Astrocyte of the spinal cord (primary cell): ENCODE data around the gene HABP2.

Experiments used
- DNase-seq: peaks from one replicate; pipeline ENCODE4 v3.0.0; 2011; ENCODE audit warnings: low read depth, low spot score
- H3K4me3 ChIP-seq: 2 replicates; pipeline ENCODE4 v1.5.1; 2011; ENCODE audit warnings: low read depth, mild to moderate bottlenecking, low read length, moderate library complexity
- in situ Hi-C: cut with HindIII; loops from 2 replicates; pipeline ENCODE4 v1.10.0; 2017; ENCODE audit warnings: low sequenced_read_pairs
- TF ChIP-seq, protein P1 (sequence below): IDR thresholded peaks from 2 replicates; pipeline ENCODE4 v1.5.1; 2012; ENCODE audit warnings: low read depth, mild to moderate bottlenecking, low read length, inconsistent platforms

HABP2 gene

DNA sequence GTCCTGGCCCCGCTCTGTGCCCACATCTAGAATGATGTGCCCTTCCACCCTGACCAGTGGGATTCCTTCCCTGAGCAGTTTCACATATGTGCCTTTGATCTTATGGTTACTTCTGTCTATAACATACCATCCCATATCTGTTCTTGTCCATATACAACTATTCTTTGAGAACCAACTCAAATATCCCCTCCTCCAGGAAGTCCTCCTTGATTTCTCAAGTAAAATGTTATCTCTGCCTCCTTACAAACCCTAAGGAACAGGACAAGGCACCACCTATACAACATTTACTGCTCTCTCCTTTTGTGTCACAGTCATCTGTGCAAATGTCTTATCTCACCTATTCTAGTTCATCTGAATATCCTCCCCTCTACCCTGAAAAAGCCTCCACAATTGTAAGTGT is 28.2 kb downstream of the HABP2 start:
- in situ Hi-C loops: no loop called here
- TF ChIP-seq, protein P1, sequence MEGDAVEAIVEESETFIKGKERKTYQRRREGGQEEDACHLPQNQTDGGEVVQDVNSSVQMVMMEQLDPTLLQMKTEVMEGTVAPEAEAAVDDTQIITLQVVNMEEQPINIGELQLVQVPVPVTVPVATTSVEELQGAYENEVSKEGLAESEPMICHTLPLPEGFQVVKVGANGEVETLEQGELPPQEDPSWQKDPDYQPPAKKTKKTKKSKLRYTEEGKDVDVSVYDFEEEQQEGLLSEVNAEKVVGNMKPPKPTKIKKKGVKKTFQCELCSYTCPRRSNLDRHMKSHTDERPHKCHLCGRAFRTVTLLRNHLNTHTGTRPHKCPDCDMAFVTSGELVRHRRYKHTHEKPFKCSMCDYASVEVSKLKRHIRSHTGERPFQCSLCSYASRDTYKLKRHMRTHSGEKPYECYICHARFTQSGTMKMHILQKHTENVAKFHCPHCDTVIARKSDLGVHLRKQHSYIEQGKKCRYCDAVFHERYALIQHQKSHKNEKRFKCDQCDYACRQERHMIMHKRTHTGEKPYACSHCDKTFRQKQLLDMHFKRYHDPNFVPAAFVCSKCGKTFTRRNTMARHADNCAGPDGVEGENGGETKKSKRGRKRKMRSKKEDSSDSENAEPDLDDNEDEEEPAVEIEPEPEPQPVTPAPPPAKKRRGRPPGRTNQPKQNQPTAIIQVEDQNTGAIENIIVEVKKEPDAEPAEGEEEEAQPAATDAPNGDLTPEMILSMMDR: no peak
- H3K4me3 ChIP-seq: no peak overlapping the region
- no peak for DNase-seq

DNA sequence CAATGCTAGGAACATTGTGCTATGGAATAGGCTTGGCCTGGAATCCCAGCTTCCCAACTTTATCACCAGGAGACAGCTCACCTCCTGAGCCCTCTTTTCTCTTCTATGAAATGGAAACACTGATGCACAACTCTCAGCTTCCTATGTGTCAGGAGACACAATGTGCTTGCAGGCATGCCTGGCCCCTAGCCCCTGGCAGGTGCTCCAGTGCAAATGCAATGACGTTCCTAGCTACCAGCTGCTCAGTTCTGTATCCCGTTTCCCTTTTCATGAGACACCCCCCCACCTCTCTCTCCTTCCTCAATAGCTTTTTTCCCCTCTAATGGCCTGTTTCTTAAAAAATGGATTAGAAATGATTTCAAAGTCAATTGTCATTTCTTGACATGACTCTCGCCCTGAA is 30.7 kb downstream of the HABP2 start:
- TF ChIP-seq, protein P1: no peak
- no peak overlapping the region for H3K4me3 ChIP-seq
- no peak for DNase-seq
- in situ Hi-C loops: no loop called here

DNA sequence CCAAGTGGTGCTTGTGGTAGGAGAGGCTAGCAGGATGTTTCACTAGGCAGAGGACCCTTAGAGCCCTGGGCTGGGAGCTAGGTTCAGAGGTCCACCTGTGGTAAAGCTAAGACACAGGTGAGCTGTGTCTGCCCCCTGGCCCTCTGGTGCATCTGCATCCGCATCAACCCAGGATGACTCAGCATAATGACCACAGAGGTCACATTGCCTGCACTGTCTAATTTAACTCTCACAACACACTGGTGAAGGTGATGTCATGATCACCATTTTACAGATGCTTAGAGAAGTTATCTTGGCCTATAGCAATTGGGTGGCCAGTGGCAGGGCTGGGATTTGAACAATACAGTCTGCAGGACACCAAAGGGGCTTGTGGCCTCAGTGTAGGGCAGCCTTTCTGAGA is 33.1 kb downstream of the HABP2 start:
- in situ Hi-C loops: no loop called here
- DNase-seq: no peak
- no peak overlapping the region for H3K4me3 ChIP-seq
- TF ChIP-seq, protein P1: no peak

DNA sequence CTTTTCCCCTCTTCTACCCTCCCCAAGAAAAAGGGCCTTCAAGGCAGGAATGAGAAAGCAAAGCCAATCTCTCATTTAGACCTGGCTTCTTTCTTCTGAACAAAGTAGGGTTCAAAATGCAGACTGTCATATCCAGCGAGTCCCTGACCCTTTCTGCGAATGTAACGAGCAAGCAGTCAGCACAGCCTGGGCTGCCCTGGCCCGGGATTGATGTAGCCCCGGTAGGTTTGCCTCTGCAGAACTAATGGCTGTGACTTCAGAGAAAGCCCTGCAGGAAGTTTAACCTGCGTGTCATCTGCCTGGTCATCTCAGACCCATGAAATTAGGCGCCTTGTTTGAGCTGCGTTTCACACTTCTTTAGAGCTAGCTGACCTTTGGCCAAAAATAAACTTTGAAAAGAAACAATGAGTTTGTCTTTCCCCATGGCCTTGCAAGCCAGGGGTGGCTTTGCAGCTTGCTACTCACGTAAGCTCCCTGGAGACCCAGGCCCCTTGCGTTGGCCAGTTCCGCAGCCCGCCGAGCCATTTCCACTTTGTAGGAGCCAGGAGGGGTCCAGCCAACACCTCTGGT is 36.4 kb downstream of the HABP2 start:
- TF ChIP-seq, protein P1: no peak
- no peak for DNase-seq
- no peak overlapping the region for H3K4me3 ChIP-seq
- in situ Hi-C loops: no loop called here

DNA sequence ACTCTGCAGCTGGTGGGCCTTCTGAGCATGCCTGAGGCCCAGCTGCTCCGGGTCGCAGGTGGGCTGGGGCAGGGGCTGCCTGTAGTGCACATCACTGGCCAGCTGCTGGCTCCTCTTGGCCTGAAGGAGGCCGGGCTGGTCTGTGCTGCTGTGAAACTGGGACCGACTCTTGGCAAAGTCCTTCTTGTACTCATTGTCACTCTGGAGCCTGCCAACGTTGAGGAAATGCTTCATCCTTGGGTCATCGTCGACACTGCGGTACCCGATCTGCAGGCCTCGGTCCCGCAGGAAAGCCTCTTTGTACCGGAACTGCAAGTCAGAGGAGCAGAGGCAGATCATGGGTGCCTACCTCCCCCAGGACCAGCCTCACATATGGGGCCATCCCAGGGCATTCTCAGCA is 37.7 kb downstream of the HABP2 start:
- H3K4me3 ChIP-seq: no peak overlapping the region
- no peak for DNase-seq
- in situ Hi-C loops: no loop called here
- TF ChIP-seq, protein P1: no peak

DNA sequence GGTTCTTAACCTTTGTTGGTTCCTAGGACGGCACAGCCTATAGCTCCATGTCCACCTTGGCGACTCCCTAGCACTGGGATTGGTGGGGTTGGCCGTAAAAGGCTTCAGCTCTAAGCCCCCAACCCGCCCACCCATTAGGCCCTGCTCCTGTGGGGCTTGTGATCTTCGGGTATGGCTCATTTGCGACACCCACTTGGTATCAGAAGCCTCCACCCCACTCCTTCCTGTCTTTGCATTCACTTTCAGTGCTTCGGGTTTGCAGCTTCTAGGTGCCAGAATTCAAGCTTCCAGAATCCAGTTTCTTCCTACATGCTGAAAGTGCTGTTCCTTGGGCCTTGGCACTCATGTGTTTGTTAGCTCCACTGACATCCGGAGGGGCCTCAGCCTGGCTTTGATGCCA is 39.5 kb downstream of the HABP2 start:
- TF ChIP-seq, protein P1: no peak
- no peak for DNase-seq
- H3K4me3 ChIP-seq: no peak overlapping the region
- in situ Hi-C loops: no loop called here

DNA sequence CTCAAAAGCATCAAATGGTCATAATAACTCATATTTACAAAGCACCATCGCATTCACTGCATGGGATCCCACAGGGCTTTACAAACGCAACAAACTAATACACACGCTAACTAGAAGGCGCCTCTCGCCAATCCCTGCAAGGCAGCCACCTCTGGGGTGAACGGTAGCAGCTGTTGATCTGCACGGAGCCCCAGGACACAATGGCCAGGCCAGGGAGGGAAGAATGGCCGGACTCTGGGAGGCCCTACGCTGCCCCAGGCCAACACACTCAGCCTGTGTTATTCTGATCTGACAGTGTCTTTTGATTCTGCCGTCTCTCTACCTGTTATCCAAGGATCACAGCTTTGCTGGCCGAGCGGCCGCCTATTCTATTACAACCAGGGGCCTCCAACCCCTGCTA is 41.8 kb downstream of the HABP2 start:
- in situ Hi-C loops: no loop called here
- no peak for DNase-seq
- H3K4me3 ChIP-seq: no peak overlapping the region
- TF ChIP-seq, protein P1: no peak
